ENCODE results near the gene OR8B12.

OR8B12 gene

GRCh38 chr11:124543554-124543953 lies at the start of gene OR8B12:
Gene OR8B12 (minus strand): TSS chr11:124543654. CDS start chr11:124543654, 0 bp downstream.
- no peak for DNase-seq (ENCODE audit: low spot score)

- no peak for DNase-seq (ENCODE audit: low spot score)
Measured at GRCh38 chr11:124592627-124593026, 49.2 kb upstream of the OR8B12 start.

- no peak for DNase-seq (ENCODE audit: low spot score)
Measured at GRCh38 chr11:124591430-124591829, 48.0 kb upstream of the OR8B12 start.

- DNase-seq (ENCODE audit: low spot score), result peak; percentile 29
Measured at GRCh38 chr11:124586238-124586860, 42.9 kb upstream of the OR8B12 start.

GRCh38 chr11:124584681-124585372 lies 41.4 kb upstream of the OR8B12 start:
- no peak for DNase-seq (ENCODE audit: low spot score)

- no peak for DNase-seq (ENCODE audit: low spot score)
Measured at GRCh38 chr11:124583781-124584180, 40.3 kb upstream of the OR8B12 start.

GRCh38 chr11:124582565-124582964 lies 39.1 kb upstream of the OR8B12 start:
- no peak for DNase-seq (ENCODE audit: low spot score)

GRCh38 chr11:124581817-124582216 lies 38.4 kb upstream of the OR8B12 start:
- DNase-seq (ENCODE audit: low spot score), result no peak

GRCh38 chr11:124578761-124579160 lies 35.3 kb upstream of the OR8B12 start:
- no peak for DNase-seq (ENCODE audit: low spot score)

- no peak for DNase-seq (ENCODE audit: low spot score)
Measured at GRCh38 chr11:124577716-124578427, 34.4 kb upstream of the OR8B12 start.

- no peak for DNase-seq (ENCODE audit: low spot score)
Measured at GRCh38 chr11:124570160-124570559, 26.7 kb upstream of the OR8B12 start.

- DNase-seq (ENCODE audit: low spot score), result no peak
Measured at GRCh38 chr11:124569697-124570096, 26.2 kb upstream of the OR8B12 start, which contains the start of gene OR8A1. Gene OR8A1 (plus strand): TSS chr11:124569997. CDS start chr11:124570120, 123 bp downstream.

GRCh38 chr11:124556828-124557227 lies 13.4 kb upstream of the OR8B12 start:
- DNase-seq (ENCODE audit: low spot score), result no peak

- DNase-seq (ENCODE audit: low spot score), result no peak
Measured at GRCh38 chr11:124551987-124552386, 8.5 kb upstream of the OR8B12 start.

- no peak for DNase-seq (ENCODE audit: low spot score)
Measured at GRCh38 chr11:124551189-124551588, 7.7 kb upstream of the OR8B12 start.

GRCh38 chr11:124543145-124543544 lies 309 bp downstream of the OR8B12 start:
- no peak for DNase-seq (ENCODE audit: low spot score)

GRCh38 chr11:124541204-124541603 lies 2.2 kb downstream of the OR8B12 start:
- DNase-seq (ENCODE audit: low spot score), result no peak

- DNase-seq (ENCODE audit: low spot score), result no peak
Measured at GRCh38 chr11:124538019-124538418, 5.4 kb downstream of the OR8B12 start.

- peak; percentile 36 for DNase-seq (ENCODE audit: low spot score)
Measured at GRCh38 chr11:124536520-124536919, 6.9 kb downstream of the OR8B12 start.

- DNase-seq (ENCODE audit: low spot score), result no peak
Measured at GRCh38 chr11:124535552-124536232, 7.8 kb downstream of the OR8B12 start.

- no peak for DNase-seq (ENCODE audit: low spot score)
Measured at GRCh38 chr11:124534051-124534450, 9.4 kb downstream of the OR8B12 start.

- DNase-seq (ENCODE audit: low spot score), result no peak
Measured at GRCh38 chr11:124533626-124534025, 9.8 kb downstream of the OR8B12 start.

- DNase-seq (ENCODE audit: low spot score), result no peak
Measured at GRCh38 chr11:124520550-124520854, 23.0 kb downstream of the OR8B12 start.
